Measurements from ENCODE around the gene VWA5B1.
"Not testable (repeated sequence)": the region's sequence is repeated elsewhere in the genome, so short reads cannot be mapped to it uniquely, and the experiment has no call there.

Gene VWA5B1

GRCh38 chr1:20290624-20291597 is at the start of gene VWA5B1:
VWA5B1 (plus strand) TSS chr1:20290875; CDS start chr1:20310602, 19,727 bp downstream.
- DNase-seq, result peak; percentile 13

DNA sequence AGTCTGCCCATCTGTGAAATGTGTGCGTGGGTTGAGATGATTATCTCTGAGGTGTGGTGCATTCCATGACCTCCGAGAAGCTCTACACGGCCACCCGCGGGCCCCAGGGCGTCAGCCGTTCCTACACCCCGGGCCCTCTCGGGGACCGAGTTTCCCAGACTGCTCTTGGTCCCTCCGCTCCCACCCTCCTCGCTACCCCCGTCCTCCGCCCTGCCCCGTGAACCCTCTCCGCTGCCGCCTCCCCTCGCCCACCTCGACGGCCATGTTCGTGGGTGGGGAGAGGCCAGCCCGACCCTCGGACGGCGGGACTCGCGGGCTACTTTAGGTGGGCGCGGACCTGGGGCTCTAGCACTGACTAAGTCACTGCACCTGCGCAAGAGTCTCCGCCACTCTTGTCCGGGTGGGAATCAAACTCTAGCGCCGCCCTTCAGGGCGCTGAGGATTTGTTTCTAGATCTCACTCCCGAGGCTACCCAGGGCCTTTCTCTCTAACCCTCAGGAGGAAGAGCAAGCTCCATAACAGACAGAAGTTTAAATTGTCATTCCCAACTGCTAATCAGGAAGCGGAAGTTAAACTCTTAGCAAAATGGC is 47.7 kb upstream of the VWA5B1 start:
- no peak for DNase-seq

DNA sequence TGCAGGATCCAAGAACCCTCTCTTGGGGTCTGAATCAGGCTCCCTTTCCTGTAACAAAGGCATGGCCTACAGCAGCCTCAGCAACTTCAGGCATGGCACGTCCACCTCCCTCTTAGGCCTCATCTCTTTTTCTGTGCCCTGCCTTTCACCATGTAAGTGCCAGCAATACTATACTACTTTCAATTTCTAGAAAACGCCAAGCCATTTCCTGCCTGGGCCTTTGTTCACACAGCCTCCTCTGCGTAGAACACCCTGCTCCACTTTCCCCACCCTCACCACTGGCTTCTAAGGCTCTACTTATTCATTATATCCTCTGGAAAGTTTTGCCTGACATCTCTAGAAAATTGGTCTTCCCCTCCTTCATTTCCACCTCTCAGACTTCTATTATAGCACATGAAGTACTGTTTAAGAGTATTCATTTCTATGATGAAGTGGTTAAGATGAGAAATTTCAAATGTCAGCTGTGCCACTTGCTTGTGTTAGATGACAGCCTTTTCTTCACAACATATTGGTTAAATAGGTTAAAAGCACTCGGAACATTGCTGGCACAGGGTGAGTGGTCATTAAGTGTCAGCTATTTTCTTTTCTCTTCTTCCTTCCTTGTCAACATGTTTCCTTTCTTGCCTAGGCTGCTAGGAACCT is 41.6 kb upstream of the VWA5B1 start:
- peak; percentile 7 for DNase-seq

GRCh38 chr1:20250340-20250989 is 40.2 kb upstream of the VWA5B1 start:
- no peak for DNase-seq

GRCh38 chr1:20252587-20252986 is 38.1 kb upstream of the VWA5B1 start:
- no peak for DNase-seq

GRCh38 chr1:20255666-20256065 is 35.0 kb upstream of the VWA5B1 start:
- DNase-seq, result no peak

DNA sequence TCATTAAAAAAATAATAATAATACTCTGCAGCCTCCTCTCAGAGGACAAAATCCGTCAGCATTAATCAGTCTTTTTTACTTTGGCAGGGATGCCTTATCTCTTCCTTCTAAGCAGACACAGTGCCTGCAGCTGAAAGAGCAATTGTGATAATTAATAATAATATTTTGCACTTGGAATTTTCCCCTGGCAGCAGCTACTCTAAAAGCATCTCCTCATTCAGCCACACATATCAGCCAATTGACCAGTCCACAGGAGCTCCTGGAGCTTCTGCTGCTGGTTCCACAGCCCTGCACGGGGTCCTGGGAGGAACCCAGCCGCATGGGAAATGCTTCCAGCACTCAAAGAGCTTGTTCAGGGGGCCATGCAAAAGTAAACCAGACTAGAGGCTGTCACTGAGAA is 31.0 kb upstream of the VWA5B1 start:
- DNase-seq, result no peak

- no peak for DNase-seq
These were observed 29.6 kb upstream of the VWA5B1 start for GRCh38 chr1:20261095-20261494.

GRCh38 chr1:20262810-20263534 is 27.7 kb upstream of the VWA5B1 start:
- no peak for DNase-seq

DNA sequence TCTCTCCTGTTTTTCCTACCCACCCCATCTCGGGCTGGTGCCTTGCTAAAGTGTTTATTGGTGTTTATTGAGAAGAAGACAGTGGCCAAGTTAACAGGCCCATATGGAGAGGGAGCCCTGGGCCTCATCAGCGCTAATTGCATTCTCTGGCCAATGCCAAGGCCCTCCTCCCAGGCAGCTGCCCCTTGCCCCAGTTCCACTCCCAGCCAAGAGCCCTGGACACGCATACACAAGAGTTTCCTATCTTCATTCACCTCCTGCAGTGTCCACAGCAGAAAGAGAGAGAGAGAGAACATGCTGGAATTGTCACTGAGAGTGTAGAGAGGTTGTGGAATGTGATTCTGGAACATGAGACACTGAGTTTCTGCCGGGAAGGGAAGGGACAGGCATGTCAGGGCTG is 25.4 kb upstream of the VWA5B1 start:
- no peak for DNase-seq

GRCh38 chr1:20266141-20266540 is 24.5 kb upstream of the VWA5B1 start:
- DNase-seq, result no peak

GRCh38 chr1:20266642-20267041 is 24.0 kb upstream of the VWA5B1 start:
- DNase-seq, result no peak

DNA sequence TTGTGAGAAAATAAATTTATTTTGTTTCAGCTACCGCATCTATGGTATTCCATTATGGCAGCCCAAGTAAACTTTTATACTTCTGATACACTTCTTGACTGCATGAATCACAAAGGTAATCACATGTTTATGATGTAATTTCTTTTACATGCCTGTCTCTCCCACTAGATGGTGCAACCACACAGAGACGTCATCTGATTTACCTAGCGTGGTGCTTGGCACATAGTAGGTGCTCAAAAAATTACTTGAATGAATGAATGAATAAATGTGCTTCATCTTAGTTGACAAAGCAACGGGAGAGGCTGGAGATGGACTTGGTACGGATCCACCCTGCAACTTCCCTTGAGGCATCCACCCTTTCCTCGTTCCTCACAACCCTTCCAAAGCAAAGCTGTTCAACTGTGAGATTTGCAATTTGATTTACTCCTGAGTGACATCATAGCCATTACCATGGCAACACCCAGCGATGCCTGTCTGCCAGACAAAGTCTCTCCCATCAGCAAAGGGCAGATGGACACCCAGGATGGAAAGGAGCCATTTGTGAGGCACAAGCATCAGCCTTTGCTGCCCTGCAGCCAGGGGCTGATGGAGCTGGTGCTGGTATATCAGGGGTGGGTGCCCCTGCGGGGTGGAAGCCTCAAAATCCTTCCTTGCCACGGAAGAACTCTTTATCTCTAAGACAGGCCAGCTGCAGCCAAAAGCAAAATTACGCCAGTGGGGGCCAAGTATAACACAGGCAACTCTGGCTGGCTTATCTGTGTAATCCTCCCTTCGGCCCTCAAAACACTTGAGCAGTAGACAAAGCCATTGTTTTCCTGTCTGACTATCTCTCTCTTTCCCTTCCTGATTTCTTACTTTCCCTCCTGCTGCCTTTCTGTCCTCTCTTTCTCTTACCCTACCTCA is 18.9 kb upstream of the VWA5B1 start:
- no peak for DNase-seq

DNA sequence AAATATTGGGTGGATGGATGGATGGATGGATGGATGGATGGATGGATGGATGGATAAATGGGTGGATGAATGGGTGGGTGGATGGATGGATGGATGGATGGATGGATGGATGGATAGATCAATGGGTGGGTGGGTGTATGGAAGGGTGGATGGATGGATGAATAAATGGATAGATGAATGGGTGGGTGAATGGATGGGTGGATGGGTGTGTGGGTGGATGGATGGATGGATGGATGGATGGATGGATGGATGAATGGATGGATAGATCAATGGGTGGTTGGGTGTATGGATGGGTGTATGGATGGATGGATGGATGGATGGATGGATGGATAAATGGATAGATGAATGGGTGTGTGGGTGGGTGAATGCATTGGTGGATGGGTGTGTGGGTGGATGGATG is 17.0 kb upstream of the VWA5B1 start:
- DNase-seq, result not testable (repeated sequence)

- DNase-seq, result no peak
These were observed 15.3 kb upstream of the VWA5B1 start for GRCh38 chr1:20275319-20275925.

- DNase-seq, result no peak
These were observed 14.1 kb upstream of the VWA5B1 start for GRCh38 chr1:20276485-20277159.

GRCh38 chr1:20278692-20279130 is 12.0 kb upstream of the VWA5B1 start:
- DNase-seq, result no peak

GRCh38 chr1:20279509-20279908 is 11.2 kb upstream of the VWA5B1 start:
- no peak for DNase-seq

DNA sequence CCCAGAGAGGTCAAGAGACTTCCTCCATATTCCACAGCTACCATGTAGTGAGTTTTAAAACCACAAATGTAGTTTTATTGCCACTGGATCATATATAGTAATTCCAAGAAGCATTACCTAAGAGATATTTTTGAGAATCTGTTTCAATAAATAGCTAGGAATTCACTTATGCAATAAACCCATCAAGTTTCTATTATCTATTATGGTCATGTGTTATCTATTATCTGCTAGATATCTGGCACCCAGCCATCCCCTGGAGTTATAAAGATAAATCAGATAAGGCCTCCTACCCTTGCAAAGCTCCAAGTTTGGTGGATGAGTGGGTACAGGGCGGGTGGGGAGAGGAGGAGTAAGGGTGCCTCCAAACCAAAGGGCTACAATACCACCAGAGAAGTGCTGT is 10.3 kb upstream of the VWA5B1 start:
- no peak for DNase-seq

DNA sequence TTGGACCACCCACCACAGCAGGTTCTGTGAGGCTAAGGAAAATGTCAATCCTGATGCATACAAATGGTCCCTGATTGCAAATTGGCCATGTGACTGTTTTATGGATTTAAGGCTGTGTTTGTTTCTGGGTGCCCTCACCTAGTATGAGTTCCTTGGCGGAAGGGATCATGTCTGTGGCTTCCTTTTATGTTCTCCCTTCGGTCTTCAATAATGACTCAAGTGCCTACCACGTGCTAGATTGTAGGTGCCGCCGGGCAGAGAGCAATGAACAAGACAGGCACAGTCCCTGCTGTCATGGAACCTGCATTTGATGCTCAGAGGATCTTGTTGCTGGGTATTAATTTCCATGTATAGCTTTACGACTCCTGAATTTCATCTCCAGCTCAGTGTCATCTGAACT is 9.8 kb upstream of the VWA5B1 start:
- DNase-seq, result no peak

Measured in RPMI8226 (cell line).